DOHH2 (cell line): ENCODE measurements around the gene SHISA8.

ENCODE experiments used
- CTCF ChIP-seq: fragments of 200-600 bp; sonication (generic); IDR thresholded peaks from one replicate; pipeline ENCODE4 v1.5.1; 2014; ENCODE audit warnings: antibody characterized with exemption, mild to moderate bottlenecking, low read depth, low read length; ENCODE audit not compliant: poor library complexity, severe bottlenecking
- EZH2phosphoT487 ChIP-seq: fragments of 200-600 bp; sonication (generic); IDR thresholded peaks from 2 replicates; pipeline ENCODE4 v1.6.1; 2017; ENCODE audit warnings: borderline replicate concordance, mild to moderate bottlenecking, antibody characterized with exemption, low read length, moderate library complexity, mixed read lengths

- no peak for TF ChIP-seq CTCF
- no peak for TF ChIP-seq EZH2phosphoT487
These were observed 25.3 kb upstream of the SHISA8 start for GRCh38 chr22:41939981-41940831.
